Neural progenitor cell (in vitro differentiated cells): ENCODE results near the gene CD96.

Experiments
- CTCF ChIP-seq: fragments of 200-600 bp; sonication (generic); IDR thresholded peaks from 2 replicates; pipeline ENCODE4 v1.5.1; 2017; ENCODE audit warnings: antibody characterized with exemption, mild to moderate bottlenecking
- EZH2 ChIP-seq: fragments of 200-600 bp; sonication (generic); IDR thresholded peaks from 2 replicates; pipeline ENCODE4 v1.6.1; 2017; ENCODE audit warnings: antibody characterized with exemption, mild to moderate bottlenecking, moderate library complexity

GRCh38 chr3:111539351-111540331 is 2.4 kb upstream of the CD96 start:
- TF ChIP-seq EZH2 (no peak), CTCF (peak; percentile 96)
